Activated CD4-positive, alpha-beta T cell treated with anti-CD3 and anti-CD28 coated beads for 24 hours (primary cell): ENCODE data around the gene UPF3B.
A peak's percentile ranks its signal among the peaks of the same experiment; 100 is the strongest.
"Not testable (repeated sequence)": the region's sequence is repeated elsewhere in the genome, so short reads cannot be mapped to it uniquely, and the experiment has no call there.

Experiments used
- DNase-seq, 2 donors: peaks; one replicate each; pipeline ENCODE4 v3.0.0-alpha.2; 2020; ENCODE audit warnings: low read depth in 2 of 2

Gene UPF3B

DNA sequence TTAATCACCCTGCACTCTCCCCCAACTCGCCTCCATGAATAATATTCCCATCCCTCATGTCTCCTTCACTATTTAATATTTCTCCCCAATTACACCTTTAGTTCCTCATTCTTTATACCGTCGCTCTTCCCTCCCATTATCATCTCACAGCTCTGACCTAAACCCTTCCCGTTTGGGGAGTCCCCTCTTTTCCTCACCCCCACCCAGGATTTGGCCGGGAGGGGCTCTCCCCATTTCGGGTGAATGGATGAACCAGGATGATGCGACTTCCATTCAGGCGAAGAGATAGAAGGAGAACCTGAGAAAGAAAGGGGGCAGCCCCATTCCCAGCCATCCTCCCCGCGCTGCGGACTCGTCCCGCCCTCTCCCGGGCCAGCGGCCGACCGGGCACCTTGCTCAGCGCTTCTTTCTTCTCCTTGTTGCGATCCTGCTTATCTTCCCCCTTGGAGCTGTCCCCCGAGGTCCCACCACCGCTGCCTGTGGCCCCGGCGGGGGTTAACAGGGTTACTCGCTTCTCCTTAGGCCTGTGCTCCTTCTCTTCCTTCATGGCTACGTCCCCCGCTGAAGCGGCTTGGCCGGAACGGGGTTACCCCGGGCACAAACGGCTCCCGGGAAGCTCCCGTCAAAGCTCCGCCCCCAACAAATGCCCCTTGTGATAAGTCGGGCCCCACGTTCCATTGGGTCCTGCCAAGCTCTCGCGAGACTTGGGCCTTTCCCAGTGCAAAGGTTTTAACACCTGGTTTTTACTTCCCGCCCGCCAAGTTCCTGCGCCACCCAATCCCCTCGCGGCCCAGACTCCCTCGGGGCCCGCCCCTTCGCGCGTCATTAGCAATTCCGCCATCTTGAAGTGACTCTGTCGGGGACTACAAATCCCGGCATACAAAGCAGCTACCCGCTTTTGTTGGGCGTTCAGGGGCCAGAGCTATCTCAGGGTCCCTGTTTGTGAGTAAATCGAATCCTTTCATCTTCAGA, at the start of gene UPF3B:
UPF3B (minus strand) TSS at position 582 of the 972 bp plus-strand sequence; CDS start at position 547, 35 bp downstream.
- DNase-seq, result peak; percentile 81 to 85

GRCh38 chrX:119900976-119901375, 48.2 kb upstream of the UPF3B start:
- DNase-seq, result no peak

GRCh38 chrX:119899125-119899524, 46.4 kb upstream of the UPF3B start:
- no peak for DNase-seq

DNA sequence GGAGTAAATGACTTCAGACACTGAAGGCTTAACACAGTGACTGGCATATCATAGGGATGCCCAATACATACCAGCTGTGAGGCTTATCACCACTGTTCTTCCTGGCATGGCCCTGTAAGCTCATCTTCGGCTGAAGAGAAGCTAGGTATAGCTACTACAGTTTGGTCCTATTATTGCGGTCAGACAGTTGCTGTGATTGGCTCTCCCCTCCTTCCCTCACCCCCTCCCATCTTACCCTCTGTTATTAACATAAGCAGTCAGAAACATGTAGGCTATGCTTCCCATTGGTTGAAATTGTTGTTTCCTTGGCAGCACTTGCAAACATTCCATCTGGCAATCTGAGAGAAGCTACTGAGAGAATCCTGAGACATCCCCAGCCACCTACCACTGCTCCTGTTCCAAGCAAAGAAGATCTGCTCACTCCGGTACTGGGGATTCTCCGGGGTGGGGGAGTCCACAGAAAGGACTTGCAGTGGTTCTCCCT, 43.1 kb upstream of the UPF3B start, which contains the start of gene AKAP14:
AKAP14 (plus strand) TSS at position 51 of the 484 bp plus-strand sequence. CDS start 7,331 bp downstream, outside the sequence.
- no peak for DNase-seq

- not testable (repeated sequence) for DNase-seq
These were observed 39.4 kb upstream of the UPF3B start for GRCh38 chrX:119891961-119892692.

GRCh38 chrX:119890626-119891025, 37.9 kb upstream of the UPF3B start:
- DNase-seq, result not testable (repeated sequence)

DNA sequence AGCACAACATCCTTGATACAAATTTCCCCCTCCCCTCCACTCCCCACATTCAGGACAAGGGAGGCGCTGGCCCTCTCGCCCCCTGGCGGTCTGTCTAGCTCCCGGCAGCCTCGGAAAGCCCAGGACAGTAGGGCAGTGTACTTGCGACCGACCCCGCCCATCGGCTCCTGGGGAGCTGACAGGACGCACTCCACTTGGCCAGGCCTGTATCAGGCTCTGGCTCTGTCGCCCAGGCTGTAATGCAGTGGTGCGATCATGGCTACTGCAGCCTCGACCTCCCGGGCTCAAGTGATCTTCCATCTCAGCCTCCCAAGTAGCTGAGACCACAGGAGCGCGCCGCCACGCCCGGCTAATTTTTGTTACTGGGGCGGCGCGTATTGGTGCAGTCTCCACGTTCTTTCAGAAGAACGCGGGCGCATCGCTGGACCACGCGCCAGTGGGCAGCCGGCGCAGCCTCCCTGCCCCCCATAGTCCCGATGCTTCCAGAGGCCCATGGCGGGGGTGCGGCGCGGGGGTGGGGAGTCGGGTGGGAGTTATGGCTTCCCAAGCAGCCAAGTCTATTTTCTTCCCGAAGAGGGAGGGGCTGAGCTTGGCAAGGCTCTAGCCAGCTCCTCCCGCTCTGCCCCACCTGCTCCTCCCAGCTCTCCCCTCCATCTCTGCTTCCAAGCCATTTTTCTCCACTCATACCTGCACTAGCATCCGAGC, 35.1 kb upstream of the UPF3B start:
- DNase-seq, result peak; percentile 31 to 45

DNA sequence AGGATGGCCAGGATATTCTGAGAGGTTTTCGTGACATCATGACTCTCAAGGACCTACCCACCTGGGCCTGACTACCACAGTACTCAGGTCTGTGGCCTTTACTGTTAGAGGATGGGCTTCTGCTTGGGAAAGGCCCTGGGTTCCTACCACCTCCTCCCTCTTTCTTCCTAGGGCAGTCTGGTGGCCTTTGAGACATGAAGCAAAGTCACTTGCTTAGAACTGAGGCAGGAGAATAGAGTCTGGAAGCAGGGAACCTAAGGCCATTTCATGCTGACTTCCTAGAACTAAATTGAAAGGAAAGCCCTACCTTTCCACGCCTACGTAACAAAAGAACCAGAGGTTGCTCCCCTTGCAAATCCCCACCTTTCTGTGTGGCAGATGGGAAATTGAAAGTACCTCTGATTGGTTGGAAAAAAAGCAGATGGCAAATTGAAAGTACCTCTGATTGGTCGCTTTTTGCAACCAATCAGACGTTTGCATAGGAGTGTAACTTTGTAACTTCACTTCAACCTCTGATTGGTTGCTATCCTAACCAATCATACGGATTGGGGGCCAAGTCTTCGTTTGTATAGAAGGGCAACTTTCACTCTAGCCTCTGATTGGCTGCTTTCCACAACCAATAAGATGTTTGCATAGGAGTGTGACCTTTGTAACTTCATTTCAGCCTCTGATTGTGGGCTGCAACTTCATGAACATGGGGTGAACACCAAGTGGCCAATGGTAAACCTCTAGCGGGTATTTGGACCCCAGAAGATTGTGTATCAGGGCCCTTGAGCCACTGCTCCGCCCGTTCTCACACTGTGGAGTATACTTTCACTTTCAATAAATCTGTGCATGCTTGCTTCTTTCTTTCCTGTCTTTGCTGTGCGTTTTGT, 33.0 kb upstream of the UPF3B start:
- no peak for DNase-seq

DNA sequence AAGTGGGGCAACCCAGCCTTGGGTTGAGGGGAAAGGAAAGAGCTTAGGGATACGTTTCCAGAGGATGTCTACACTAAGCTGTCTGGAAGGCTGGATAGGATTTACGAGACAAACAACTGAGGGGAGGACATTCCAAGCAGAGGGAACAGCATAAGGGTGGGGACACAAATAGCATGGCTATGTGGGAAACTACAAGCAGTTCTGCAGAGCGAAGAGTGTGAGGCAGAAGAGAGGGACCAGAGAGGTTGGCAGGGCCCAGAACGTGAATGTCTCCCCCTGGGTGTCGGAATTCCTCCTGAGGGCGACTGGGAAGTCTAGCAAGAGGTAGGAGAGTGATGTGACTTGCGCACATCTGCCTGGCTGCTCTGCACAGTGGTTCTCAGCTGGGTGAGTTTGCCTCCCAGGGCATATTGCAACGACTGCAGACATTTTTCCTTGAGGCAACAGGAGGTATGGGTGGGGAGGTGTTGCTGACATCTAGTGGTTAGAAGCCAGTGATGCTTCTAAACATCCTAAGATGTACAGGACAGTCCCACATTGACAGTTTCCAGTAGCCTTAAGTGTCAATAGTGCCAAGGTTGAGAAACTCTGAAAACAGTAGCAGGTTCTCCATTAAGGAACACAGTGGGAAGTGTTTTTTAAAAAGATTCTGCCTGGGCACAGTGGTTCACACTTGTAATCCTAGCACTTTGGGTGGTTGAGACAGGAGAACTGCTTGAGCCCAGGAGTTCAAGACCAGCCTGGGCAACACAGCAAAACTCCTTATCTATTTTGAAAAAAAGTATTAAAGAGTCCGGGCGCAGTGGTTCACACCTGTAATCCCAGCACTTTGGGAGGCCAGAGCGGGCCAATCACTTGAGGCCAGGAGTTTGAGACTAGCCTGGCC, 28.0 kb upstream of the UPF3B start:
- no peak for DNase-seq

- no peak for DNase-seq
These were observed 27.3 kb upstream of the UPF3B start for GRCh38 chrX:119880076-119880475.

- no peak for DNase-seq
These were observed 26.0 kb upstream of the UPF3B start for GRCh38 chrX:119878740-119879139.

- DNase-seq, result peak; percentile 66 to 69
These were observed 19.0 kb upstream of the UPF3B start, which contains the start of the genes NDUFA1 and RNF113A for GRCh38 chrX:119871599-119872395. Gene NDUFA1, plus strand, starts transcription at chrX:119871832. Its CDS starts 80 bp downstream, at chrX:119871912. Gene RNF113A, minus strand, starts transcription at chrX:119871733. Its CDS starts 120 bp downstream, at chrX:119871613.

GRCh38 chrX:119871245-119871598, 18.5 kb upstream of the UPF3B start:
- DNase-seq, result no peak

- DNase-seq, result no peak
These were observed 17.9 kb upstream of the UPF3B start for GRCh38 chrX:119870626-119871131.

DNA sequence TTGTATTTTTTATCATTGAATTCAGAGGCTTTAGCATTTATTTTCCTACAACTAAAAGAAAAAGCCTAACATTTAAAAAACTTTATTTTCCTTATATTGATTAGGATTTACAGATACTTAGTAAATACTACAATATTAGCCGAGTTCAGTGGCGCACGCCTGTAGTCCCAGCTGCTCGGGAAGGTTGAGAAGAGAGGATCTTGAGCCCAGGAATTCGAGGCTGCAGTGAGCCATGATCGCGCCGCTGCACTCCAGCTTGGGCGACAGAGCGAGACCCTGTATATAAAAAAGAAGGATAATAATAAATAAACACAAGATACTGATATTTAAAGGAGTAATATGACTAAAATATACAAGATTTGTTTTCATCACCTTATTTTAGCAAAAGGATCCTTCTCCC, 681 bp upstream of the UPF3B start:
- no peak for DNase-seq

DNA sequence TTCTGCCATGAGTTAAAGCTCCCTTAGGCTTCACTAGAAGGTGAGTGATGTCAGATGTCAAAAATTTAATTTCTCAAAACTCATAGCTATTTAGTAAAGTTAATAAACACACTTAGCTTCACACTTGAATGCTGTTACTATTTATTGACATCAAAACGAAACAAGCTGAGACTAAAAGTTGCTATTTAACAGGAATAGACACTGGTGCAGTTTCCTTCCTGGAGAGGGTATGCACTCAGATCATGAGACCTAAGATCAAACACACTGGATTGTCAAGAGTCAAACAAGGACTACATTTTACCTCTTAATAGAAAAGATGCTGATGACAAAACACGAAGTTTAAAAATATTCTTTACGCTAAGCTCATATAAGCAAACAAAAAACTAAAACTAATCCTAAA, 18.9 kb downstream of the UPF3B start:
- DNase-seq, result no peak

- DNase-seq, result no peak
These were observed 24.3 kb downstream of the UPF3B start for GRCh38 chrX:119828446-119828845.

DNA sequence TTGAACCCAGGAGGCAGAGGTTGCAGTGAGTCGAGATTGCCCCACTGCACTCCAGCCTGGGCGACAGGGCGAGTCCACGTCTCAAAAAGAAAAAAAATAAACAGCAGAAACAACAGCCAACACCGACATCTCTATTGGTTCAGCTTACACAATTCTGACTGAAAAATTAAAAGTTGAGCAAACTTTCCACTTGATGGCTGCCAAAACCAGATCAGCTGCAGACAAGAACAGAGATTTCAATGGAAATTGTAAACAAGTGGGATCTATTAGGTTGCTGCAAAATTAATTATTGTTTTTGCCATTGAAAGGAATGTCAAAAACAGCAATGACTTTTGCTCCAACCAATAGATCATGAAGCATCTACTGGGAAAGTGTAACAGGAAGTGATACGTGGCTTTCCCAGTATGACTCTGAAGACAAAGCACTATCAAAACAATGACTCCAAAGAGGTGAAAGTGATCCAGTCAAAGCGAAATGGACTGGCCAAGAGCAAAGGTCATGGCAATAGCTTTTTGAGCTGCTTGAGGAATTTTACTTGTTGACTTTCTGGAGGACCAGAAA, 26.3 kb downstream of the UPF3B start:
- DNase-seq, result no peak
